A549 (cell line): ENCODE results near the gene STIM1. TPM values are rescaled to one million over a fixed set of nuclear protein-coding genes. Genes with fewer than 3 reads are reported as not detected.

Experiments
- ATAC-seq, 2 experiments: fragments of 200-7000 bp in 1 of 2; fragments of >200 bp in 1 of 2; cut with Nextera tagmentation in 1 of 2; cut with Tn5 transposase in 1 of 2; 3 replicates each; pipeline versions ENCODE4 v1.8.0 to v1.9.1; 2018 to 2020; ENCODE audit warnings: mild to moderate bottlenecking in 1 of 2, moderate library complexity in 1 of 2
- CTCF ChIA-PET: fragments of 300-600 bp; sonication (Branson Sonifier 250); formaldehyde crosslinking; extraction: SDS; loops from one replicate; lab custom pipeline; 2021; ENCODE audit warnings: antibody characterized with exemption, inconsistent platforms; lab: Yijun Ruan, JAX
- POLR2A ChIA-PET: fragments of 350-600 bp; formaldehyde crosslinking; extraction: SDS; loops from one replicate; lab custom pipeline; 2021; ENCODE audit warnings: antibody characterized with exemption, inconsistent platforms; lab: Yijun Ruan, JAX
- DNase-seq, 2 experiments: peaks; one replicate each; pipeline versions ENCODE4 v3.0.0 to v3.0.0-alpha.2; 2011 to 2016; ENCODE audit warnings: low read depth in 1 of 2, low spot score in 1 of 2
- FAIRE-seq: peaks from 2 replicates; lab custom pipeline; 2011; peaks lifted over from hg19 to GRCh38; lab: Jason Lieb, UNC
- H3K27ac ChIP-seq, 2 experiments: fragments of >200 bp; sonication (Bioruptor Twin); formaldehyde crosslinking; 3 replicates each; pipeline ENCODE4 v1.5.1; 2016 to 2017
- H3K4me1 ChIP-seq: fragments of >200 bp; sonication (Bioruptor Twin); formaldehyde crosslinking; 3 replicates; pipeline ENCODE4 v1.6.1; 2016
- H3K4me2 ChIP-seq: fragments of >200 bp; sonication (Bioruptor Twin); formaldehyde crosslinking; 3 replicates; pipeline ENCODE4 v1.6.1; 2016
- H3K4me3 ChIP-seq: fragments of >200 bp; sonication (Bioruptor Twin); formaldehyde crosslinking; 3 replicates; pipeline ENCODE4 v1.5.1; 2016
- H3K9me3 ChIP-seq: fragments of >200 bp; sonication (Bioruptor Twin); formaldehyde crosslinking; 3 replicates; pipeline ENCODE4 v1.6.1; 2016
- BCL3 ChIP-seq: fragments of >200 bp; sonication (Bioruptor Twin); formaldehyde crosslinking; IDR thresholded peaks from 3 replicates; pipeline ENCODE4 v1.6.1; 2016
- CEBPB ChIP-seq, 2 experiments: fragments of >200 bp in 1 of 2; sonication (Bioruptor Twin) in 1 of 2; formaldehyde crosslinking in 1 of 2; IDR thresholded peaks; 2 replicates each; pipeline ENCODE4 v1.6.1; 2012 to 2016
- CHD2 ChIP-seq: fragments of 150-350 bp; IDR thresholded peaks from 2 replicates; pipeline ENCODE4 v1.6.1; 2014; ENCODE audit warnings: low read length; ENCODE audit not compliant: partially characterized antibody
- CTCF ChIP-seq: fragments of >200 bp; sonication (Bioruptor Twin); formaldehyde crosslinking; IDR thresholded peaks from 3 replicates; pipeline ENCODE4 v1.5.1; 2016
- ELK1 ChIP-seq: fragments of 150-350 bp; IDR thresholded peaks from 2 replicates; pipeline ENCODE4 v1.6.1; 2014; ENCODE audit warnings: low read depth, mild to moderate bottlenecking, low read length
- EP300 ChIP-seq, 2 experiments: fragments of >200 bp; sonication (Bioruptor Twin); formaldehyde crosslinking; IDR thresholded peaks; 2 replicates in 1 of 2; 3 replicates in 1 of 2; pipeline ENCODE4 v1.6.1; 2016 to 2017
- ESRRA ChIP-seq: fragments of 150-350 bp; IDR thresholded peaks from 2 replicates; pipeline ENCODE4 v1.6.1; 2014; ENCODE audit warnings: mild to moderate bottlenecking, low read length, borderline replicate concordance
- FOSB ChIP-seq: fragments of 250-450 bp; sonication (Bioruptor Pico); IDR thresholded peaks from 2 replicates; pipeline ENCODE4 v1.5.0; 2020; ENCODE audit warnings: mild to moderate bottlenecking, moderate library complexity
- FOSL2 ChIP-seq, 2 experiments: fragments of 450-650 bp in 1 of 2; fragments of >200 bp in 1 of 2; sonication (Bioruptor Twin) in 1 of 2; formaldehyde crosslinking; IDR thresholded peaks; 2 replicates each; pipeline versions ENCODE4 v1.5.0 to v1.6.1; 2016 to 2020; ENCODE audit warnings: mild to moderate bottlenecking in 1 of 2, moderate library complexity in 1 of 2
- FOXS1 ChIP-seq: fragments of 250-450 bp; sonication (Bioruptor Pico); IDR thresholded peaks from 2 replicates; pipeline ENCODE4 v1.5.0; 2020; ENCODE audit warnings: mild to moderate bottlenecking, moderate library complexity
- HES2 ChIP-seq: fragments of >200 bp; sonication (Bioruptor Twin); formaldehyde crosslinking; IDR thresholded peaks from 2 replicates; pipeline ENCODE4 v1.6.1; 2016
- HEYL ChIP-seq: fragments of 250-450 bp; sonication (Bioruptor Pico); IDR thresholded peaks from 2 replicates; pipeline ENCODE4 v1.8.0; 2021; ENCODE audit warnings: mild to moderate bottlenecking, moderate library complexity
- HMGXB4 ChIP-seq: fragments of 250-450 bp; sonication (Bioruptor Pico); IDR thresholded peaks from 2 replicates; pipeline ENCODE4 v1.5.0; 2021; ENCODE audit warnings: mild to moderate bottlenecking, moderate library complexity, borderline replicate concordance
- JUN ChIP-seq, 2 experiments: fragments of >200 bp; sonication (Bioruptor Twin); formaldehyde crosslinking; IDR thresholded peaks; 2 replicates in 1 of 2; 3 replicates in 1 of 2; pipeline ENCODE4 v1.6.1; 2016 to 2017
- PBX3 ChIP-seq: IDR thresholded peaks from 2 replicates; pipeline ENCODE4 v1.6.1; 2012
- POLR2A ChIP-seq: IDR thresholded peaks from 2 replicates; pipeline ENCODE4 v1.6.1; 2012; ENCODE audit warnings: mild to moderate bottlenecking, low read length
- RFX5 ChIP-seq: fragments of 450-650 bp; IDR thresholded peaks from 2 replicates; pipeline ENCODE4 v1.7.1; 2014; ENCODE audit warnings: antibody characterized with exemption, mild to moderate bottlenecking, moderate library complexity
- SMC3 ChIP-seq: fragments of >200 bp; sonication (Bioruptor Twin); formaldehyde crosslinking; IDR thresholded peaks from 3 replicates; pipeline ENCODE4 v1.6.1; 2018; ENCODE audit warnings: inconsistent platforms
- TFCP2L1 ChIP-seq: fragments of 250-450 bp; sonication (Bioruptor Pico); IDR thresholded peaks from 2 replicates; pipeline ENCODE4 v1.5.0; 2021; ENCODE audit warnings: mild to moderate bottlenecking
- ZNF302 ChIP-seq: fragments of 250-450 bp; sonication (Bioruptor Pico); IDR thresholded peaks from 2 replicates; pipeline ENCODE4 v1.9.0; 2021; ENCODE audit warnings: inconsistent platforms, mild to moderate bottlenecking, moderate library complexity
- ZSCAN20 ChIP-seq: fragments of 250-450 bp; sonication (Bioruptor Pico); IDR thresholded peaks from 2 replicates; pipeline ENCODE4 v1.8.0; 2022; ENCODE audit warnings: mild to moderate bottlenecking, moderate library complexity
- WGBS: methylation state at CpG from one replicate; pipeline ENCODE4 v1.1.6; 2017; ENCODE audit errors: missing lambda C conversion rate; 5-methylcytosine and 5-hydroxymethylcytosine counted together
- polyA plus RNA-seq, 4 experiments: library from polyadenylated mRNA; depleted of rRNA in 3 of 4; stranded (reverse); fragments of >200 nt; fragmentation: RNase III in 1 of 4; extraction: RNeasy Plus Mini Kit Qiagen cat#74134 plus additional on column Dnase treatment in 1 of 4; gene quantifications; 2 replicates in 3 of 4; 3 replicates in 1 of 4; pipeline ENCODE4 v1.2.3, GENCODE V29; 2011 to 2017

STIM1 gene
- polyA plus RNA-seq, 2 of the 4 experiments (the other 2 are of a cell fraction) = 35.2 to 38.7 TPM

GRCh38 chr11:3911908-3912505, 56.5 kb downstream of the STIM1 start (continued):
- TF ChIP-seq ESRRA = no peak

GRCh38 chr11:3913921-3914320, 58.5 kb downstream of the STIM1 start:
- Histone ChIP-seq H3K4me2 (no peak overlapping the region), H3K4me3 (no peak overlapping the region), H3K9me3 (no peaks in the 10 kb centered on the region), H3K27ac (no peak overlapping the region), H3K4me1 (peaks cover 12% of the 10 kb centered on the region; the same call in 1 of the 3 replicates)
- TF ChIP-seq CEBPB (IDR thresholded peaks at IDR 0.05) = peak in 1 of 2 experiments; percentile 16; a peak in 1 of 4 replicates
- no peak for TF ChIP-seq FOSB (CRISPR knock-in tag)
- TF ChIP-seq HMGXB4 (CRISPR knock-in tag) = no peak
- ChIA-PET POLR2A (no interaction called here), CTCF (interaction anchor here (1.2 kb wide), 2 partner anchors 12 to 63 kb away, joined by 3 to 6 read pairs; no protein-coding TSS in a partner anchor)
- no peak for FAIRE-seq
- DNase-seq = no peak
- 87% methylated on average over 5 of the region's 5 CpGs for WGBS
- no peak for ATAC-seq

- Histone ChIP-seq H3K4me1 (peaks cover 18% of the 10 kb centered on the region), H3K4me2 (no peak overlapping the region), H3K9me3 (no peaks in the 10 kb centered on the region), H3K4me3 (no peak overlapping the region), H3K27ac (no peak overlapping the region)
- ChIA-PET CTCF (interaction anchor here (0.6 to 1.2 kb wide), 5 partner anchors 9 to 169 kb away, joined by 3 to 6 read pairs (median 3); no protein-coding TSS in a partner anchor), POLR2A (no interaction called here)
- 44% methylated on average over 1 of the region's 1 CpG for WGBS
- TF ChIP-seq RFX5 = peak; percentile 89
- TF ChIP-seq PBX3 = no peak
- no peak for DNase-seq
- ATAC-seq = no peak
- FAIRE-seq = no peak
Observed at GRCh38 chr11:3914805-3915204, 59.3 kb downstream of the STIM1 start.

GRCh38 chr11:3916962-3917361, 61.5 kb downstream of the STIM1 start:
- no peak for TF ChIP-seq FOXS1 (CRISPR knock-in tag)
- TF ChIP-seq CTCF = no peak
- TF ChIP-seq CHD2 = no peak
- no peak for TF ChIP-seq EP300 (IDR thresholded peaks at IDR 0.05)
- no peak for TF ChIP-seq HEYL
- no peak for TF ChIP-seq RFX5
- no peak for TF ChIP-seq ZSCAN20 (CRISPR knock-in tag)
- TF ChIP-seq BCL3 = no peak
- no peak for TF ChIP-seq JUN (IDR thresholded peaks at IDR 0.05)
- TF ChIP-seq FOSL2 (IDR thresholded peaks at IDR 0.05) = no peak
- no peak for TF ChIP-seq FOSL2 (CRISPR knock-in tag; IDR thresholded peaks at IDR 0.05)
- no peak for TF ChIP-seq ELK1
- no peak for TF ChIP-seq HES2
- TF ChIP-seq TFCP2L1 (CRISPR knock-in tag) = no peak
- no peak for TF ChIP-seq SMC3
- no peak for TF ChIP-seq POLR2A
- TF ChIP-seq ZNF302 = no peak
- ChIA-PET POLR2A (no interaction called here), CTCF (interaction anchor here (1.0 to 1.6 kb wide), 3 partner anchors 9 to 156 kb away, joined by 3 to 4 read pairs (median 4); no protein-coding TSS in a partner anchor)
- 82% methylated on average over 3 of the region's 3 CpGs for WGBS
- Histone ChIP-seq H3K4me1 (peaks cover 24% of the 10 kb centered on the region), H3K4me2 (no peak overlapping the region), H3K9me3 (0 out of 3 replicates have a peak, but pooled peaks cover 2% of the 10 kb centered on the region), H3K27ac (peak overlapping the region in 1 of 2 experiments; percentile 48; a peak in 1 of 6 replicates), H3K4me3 (no peak overlapping the region)
- peak in 1 of 2 experiments; percentile 51; a peak in 3 of 6 replicates for ATAC-seq
- DNase-seq = no peak
- FAIRE-seq = no peak
